ENCODE data around the gene BCAP31. TPM values are rescaled to one million over a fixed set of nuclear protein-coding genes. Genes with fewer than 3 reads are reported as not detected.
"Not testable (repeated sequence)": the region's sequence is repeated elsewhere in the genome, so short reads cannot be mapped to it uniquely, and the experiment has no call there.

BCAP31 gene
- total RNA-seq, 4 donors from 2014 or later = 170 to 228 (median 185) TPM

- WGBS, 2 donors = 88 to 97% methylated on average over 2 of the region's 2 CpGs
- no peaks in the 10 kb centered on the region for H3K27me3 ChIP-seq
- no peak for TF ChIP-seq POLR2A (IDR thresholded peaks at IDR 0.05)
- TF ChIP-seq CTCF (IDR thresholded peaks at IDR 0.05) = no peak
Observed at GRCh38 chrX:153734871-153735270, 10.7 kb upstream of the BCAP31 start.

GRCh38 chrX:153733651-153734240 is 9.6 kb upstream of the BCAP31 start:
- DNase-seq = no peak
- H3K27me3 ChIP-seq = no peaks in the 10 kb centered on the region
- H3K27ac ChIP-seq = no peak overlapping the region
- H3K36me3 ChIP-seq = peaks cover 0 to 3% of the 10 kb centered on the region in 2 donors
- intact Hi-C loops (cut with DNase I) = no loop called here
- H3K4me3 ChIP-seq (replicated peaks in 1 of 3) = no peak overlapping the region
- 83 to 90% methylated on average over 7 of the region's 15 CpGs for WGBS, 2 donors
- no peak for TF ChIP-seq POLR2A (IDR thresholded peaks at IDR 0.05)
- TF ChIP-seq CTCF (IDR thresholded peaks at IDR 0.05) = no peak
- H3K9me3 ChIP-seq = no peaks in the 10 kb centered on the region
- H3K4me1 ChIP-seq = no peaks in the 10 kb centered on the region

More at GRCh38 chrX:153734871-153735270, 10.7 kb upstream of the BCAP31 start:
- Histone ChIP-seq H3K9me3 (no peaks in the 10 kb centered on the region), H3K36me3 (peaks cover 0 to 3% of the 10 kb centered on the region in 2 donors), H3K4me1 (no peaks in the 10 kb centered on the region), H3K27ac (no peak overlapping the region), H3K4me3 (replicated peaks in 1 of 3) (no peak overlapping the region)
- intact Hi-C loops (cut with DNase I) = no loop called here
- DNase-seq = no peak

- no peak for DNase-seq
- H3K4me3 ChIP-seq (replicated peaks in 1 of 3) = no peak overlapping the region
- no peak for TF ChIP-seq POLR2A (IDR thresholded peaks at IDR 0.05)
- TF ChIP-seq CTCF (IDR thresholded peaks at IDR 0.05) = no peak
- peaks cover 5 to 9% of the 10 kb centered on the region in 2 donors for H3K4me1 ChIP-seq
- H3K27ac ChIP-seq = no peak overlapping the region
- H3K27me3 ChIP-seq = no peaks in the 10 kb centered on the region
- 59 to 88% methylated on average over 4 to 8 of the region's 14 CpGs for WGBS, 2 donors
- H3K36me3 ChIP-seq = peaks cover 0 to 3% of the 10 kb centered on the region in 2 donors
- intact Hi-C loops (cut with DNase I) = no loop called here
- H3K9me3 ChIP-seq = no peaks in the 10 kb centered on the region
Observed at GRCh38 chrX:153732401-153732800, 8.2 kb upstream of the BCAP31 start.

DNA sequence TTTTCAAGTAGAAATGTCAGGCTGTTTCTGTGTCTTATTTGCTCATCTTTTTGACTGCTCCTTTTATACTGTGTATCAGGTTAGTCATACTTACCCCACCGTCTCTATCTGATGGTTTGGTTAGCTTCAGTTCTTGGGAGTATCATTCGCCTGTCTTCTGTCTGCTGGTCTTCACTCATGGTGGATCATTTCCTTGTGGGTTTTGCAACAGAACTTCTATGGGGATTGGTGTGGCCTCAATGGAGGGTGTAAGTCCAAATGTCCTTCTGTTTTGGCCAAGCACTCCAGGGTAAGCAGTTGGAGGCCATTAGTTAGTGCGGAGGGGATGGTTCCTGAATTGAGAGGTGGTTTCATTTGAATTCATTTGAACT is 7.6 kb upstream of the BCAP31 start:
- DNase-seq = no peak
- no peaks in the 10 kb centered on the region for H3K9me3 ChIP-seq
- peaks cover 11 to 15% of the 10 kb centered on the region in 2 donors for H3K4me1 ChIP-seq
- intact Hi-C loops (cut with DNase I) = no loop called here
- no peak overlapping the region for H3K4me3 ChIP-seq (replicated peaks in 1 of 3)
- H3K36me3 ChIP-seq = no peaks in the 10 kb centered on the region
- 92 to 97% methylated on average over 3 of the region's 3 CpGs for WGBS, 2 donors
- H3K27ac ChIP-seq = no peak overlapping the region
- H3K27me3 ChIP-seq = no peaks in the 10 kb centered on the region
- TF ChIP-seq CTCF (IDR thresholded peaks at IDR 0.05) (no peak), POLR2A (IDR thresholded peaks at IDR 0.05) (no peak)

DNA sequence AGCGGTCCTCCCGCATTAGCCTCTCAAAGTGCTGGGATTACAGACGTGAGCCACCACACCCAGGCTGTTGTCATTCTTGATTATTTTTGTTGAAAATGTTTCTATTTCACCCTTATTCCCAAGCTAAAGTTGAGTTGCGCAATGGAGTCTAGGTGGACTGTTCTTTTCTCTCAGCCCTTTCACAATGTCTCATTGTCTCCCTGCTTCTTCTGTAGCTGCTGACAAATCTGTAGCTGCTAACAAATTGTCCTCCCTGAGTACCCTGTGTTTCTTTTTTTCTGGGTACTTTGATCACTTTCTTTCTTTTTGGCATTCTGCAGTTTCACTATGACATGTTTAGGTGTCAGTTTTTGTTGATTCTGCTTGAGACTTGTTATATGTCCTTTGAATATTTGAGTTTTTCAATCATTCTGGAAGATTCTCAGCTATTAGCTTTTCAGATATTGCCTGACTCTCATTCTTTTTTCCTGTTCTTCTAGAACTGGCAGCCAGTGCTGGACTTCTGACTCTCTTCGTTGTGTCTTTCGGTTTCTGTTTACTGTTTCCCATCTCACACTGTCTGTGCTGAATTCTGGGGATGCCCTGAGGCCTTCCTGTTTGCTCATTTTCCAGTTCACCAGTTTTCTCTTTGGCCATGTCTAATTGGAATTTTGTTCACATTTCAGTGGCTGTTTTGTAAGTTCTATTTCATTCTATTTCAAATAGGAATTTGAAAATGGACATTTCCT is 7.1 kb upstream of the BCAP31 start:
- H3K4me1 ChIP-seq = peaks cover 16 to 20% of the 10 kb centered on the region in 2 donors
- no peak overlapping the region for H3K4me3 ChIP-seq (replicated peaks in 1 of 3)
- H3K27ac ChIP-seq = no peak overlapping the region
- intact Hi-C loops (cut with DNase I) = no loop called here
- H3K9me3 ChIP-seq = no peaks in the 10 kb centered on the region
- no peak for TF ChIP-seq POLR2A (IDR thresholded peaks at IDR 0.05)
- no peak for TF ChIP-seq CTCF (IDR thresholded peaks at IDR 0.05)
- no peaks in the 10 kb centered on the region for H3K27me3 ChIP-seq
- DNase-seq = no peak
- H3K36me3 ChIP-seq = no peaks in the 10 kb centered on the region
- WGBS, 2 donors = 92 to 95% methylated on average over 6 of the region's 6 CpGs

DNA sequence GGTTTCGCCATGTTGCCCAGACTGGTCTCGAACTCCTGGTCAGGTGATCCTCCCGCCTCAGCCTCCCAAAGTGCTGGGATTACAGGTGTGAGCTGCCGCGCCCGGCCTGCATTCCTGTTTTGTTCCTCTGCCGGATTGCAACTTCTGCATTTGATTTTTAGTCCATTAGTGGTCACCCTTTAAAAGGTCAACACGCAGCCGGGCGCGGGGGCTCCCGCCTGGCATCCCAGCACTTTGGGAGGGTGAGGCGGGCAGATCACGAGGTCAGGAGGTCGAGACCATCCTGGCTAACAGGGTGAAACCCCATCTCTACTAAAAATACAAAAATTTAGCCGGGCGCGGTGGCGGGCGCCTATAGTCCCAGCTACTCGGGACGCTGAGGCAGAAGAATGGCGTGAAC is 5.9 kb upstream of the BCAP31 start:
- peaks cover 21 to 32% of the 10 kb centered on the region in 2 donors for H3K4me1 ChIP-seq
- H3K36me3 ChIP-seq; DNase-seq; H3K9me3 ChIP-seq; H3K27ac ChIP-seq; H3K4me3 ChIP-seq (replicated peaks in 1 of 3); H3K27me3 ChIP-seq; intact Hi-C loops (cut with DNase I): not testable (repeated sequence)
- WGBS, 2 donors = 97 to 98% methylated on average over 23 of the region's 23 CpGs

Measured in thyroid gland (tissue), 4 donors.